ENCODE data around the gene RIOX2.

The RIOX2 gene

GRCh38 chr3:97954228-97954827 lies 17.9 kb downstream of the RIOX2 start:
- no peak for DNase-seq (ENCODE audit: low spot score)

DNA sequence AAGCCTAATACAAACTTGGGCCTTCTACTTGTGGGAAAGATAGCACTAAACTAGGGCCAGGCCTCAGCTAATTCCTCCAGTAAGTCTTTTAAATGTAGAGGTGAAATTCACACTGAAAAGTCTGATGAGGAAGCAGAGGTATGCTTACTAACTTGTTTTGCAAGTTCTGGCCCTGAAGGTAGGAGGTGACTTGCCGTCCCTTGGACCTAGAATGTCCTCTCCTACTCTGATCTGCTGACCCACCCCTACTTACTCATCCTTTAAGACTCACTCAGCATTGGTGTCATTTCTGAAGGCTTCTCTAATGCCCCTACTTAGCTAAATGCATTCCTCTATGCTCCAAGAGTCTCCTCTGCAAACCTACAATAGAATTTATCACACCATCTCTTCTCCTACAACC lies 19.4 kb downstream of the RIOX2 start:
- DNase-seq (ENCODE audit: low spot score), result no peak

- no peak for DNase-seq (ENCODE audit: low spot score)
Observed at GRCh38 chr3:97952280-97952679, 20.0 kb downstream of the RIOX2 start.

GRCh38 chr3:97950360-97950759 lies 21.9 kb downstream of the RIOX2 start:
- DNase-seq (ENCODE audit: low spot score), result no peak

GRCh38 chr3:97949743-97950142 lies 22.5 kb downstream of the RIOX2 start:
- DNase-seq (ENCODE audit: low spot score), result no peak

DNA sequence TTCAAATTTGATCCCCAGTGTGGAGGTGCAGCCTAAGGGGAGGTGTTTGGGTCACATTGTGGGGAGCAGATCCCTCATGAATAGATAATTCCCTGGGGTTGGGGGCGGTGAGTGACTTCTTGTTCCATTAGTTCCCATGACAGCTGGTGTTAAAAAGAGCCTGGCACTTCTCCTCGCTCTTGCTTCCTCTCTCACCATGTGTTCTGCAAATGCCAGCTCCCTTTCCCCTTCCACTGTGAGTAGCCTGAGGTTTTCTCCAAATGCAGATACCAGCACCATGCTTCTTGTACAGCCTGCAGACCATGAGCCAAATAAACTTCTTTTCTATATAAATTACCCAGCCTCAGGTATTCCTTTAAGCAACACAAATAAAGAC lies 23.1 kb downstream of the RIOX2 start:
- DNase-seq (ENCODE audit: low spot score), result no peak

GRCh38 chr3:97948351-97949109 lies 23.7 kb downstream of the RIOX2 start:
- no peak for DNase-seq (ENCODE audit: low spot score)

DNA sequence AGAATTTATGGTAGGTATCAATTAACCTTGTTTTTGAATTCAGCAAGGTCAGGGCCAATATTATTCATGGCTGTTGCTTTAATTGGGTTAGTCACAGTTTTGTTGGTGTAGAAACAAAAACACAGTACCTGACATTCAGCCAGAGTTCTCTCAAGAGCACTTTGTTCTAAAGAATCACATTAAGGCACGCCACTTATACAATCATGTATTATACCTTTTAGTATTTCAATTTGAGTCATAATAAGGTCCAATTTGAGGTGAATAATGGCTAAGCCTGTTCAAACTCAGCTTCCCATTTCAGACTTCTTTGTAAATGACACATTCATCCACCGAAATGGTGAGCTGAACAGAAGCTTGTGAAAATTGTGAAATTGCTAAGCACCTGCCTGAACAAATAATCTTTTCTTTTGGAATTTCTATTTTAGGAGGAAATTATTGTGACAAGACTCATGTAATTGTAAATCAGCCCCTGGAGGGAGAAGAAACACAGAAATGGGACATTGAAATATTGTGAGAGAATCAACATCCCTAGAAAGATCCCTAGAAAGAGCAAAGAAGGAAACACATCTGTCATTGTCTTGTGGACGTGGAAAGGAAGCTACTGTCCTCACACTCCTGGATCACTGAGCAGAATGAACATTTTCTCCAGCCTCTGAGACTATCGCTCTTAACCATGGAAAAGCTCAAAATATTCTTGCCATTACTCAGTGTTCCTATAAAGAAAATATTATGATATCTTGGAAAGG lies 29.3 kb downstream of the RIOX2 start:
- no peak for DNase-seq (ENCODE audit: low spot score)

- no peak for DNase-seq (ENCODE audit: low spot score)
Observed at GRCh38 chr3:97940034-97940433, 32.2 kb downstream of the RIOX2 start.

DNA sequence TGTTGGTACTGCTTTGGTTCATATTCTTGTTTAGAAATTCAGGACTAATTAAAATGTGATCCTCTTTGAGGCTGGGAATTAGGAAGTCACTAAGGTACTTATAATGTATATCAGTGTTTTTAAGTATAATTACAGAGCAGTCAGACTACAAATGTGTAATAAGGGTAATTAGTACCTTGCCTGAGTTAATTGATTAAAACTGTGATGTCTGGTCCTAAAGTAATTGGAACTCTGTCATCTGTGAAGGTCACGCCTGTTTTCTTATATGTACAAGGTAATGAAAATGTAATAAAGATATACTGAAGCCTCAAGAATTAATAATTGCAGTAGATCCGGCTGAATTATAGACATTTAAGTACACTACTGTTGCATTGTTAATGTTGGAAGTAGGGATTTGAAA lies 32.8 kb downstream of the RIOX2 start:
- DNase-seq (ENCODE audit: low spot score), result no peak

- DNase-seq (ENCODE audit: low spot score), result no peak
Observed at GRCh38 chr3:97938444-97938843, 33.8 kb downstream of the RIOX2 start.

GRCh38 chr3:97937205-97937604 lies 35.0 kb downstream of the RIOX2 start:
- no peak for DNase-seq (ENCODE audit: low spot score)

- DNase-seq (ENCODE audit: low spot score), result no peak
Observed at GRCh38 chr3:97935842-97936241, 36.4 kb downstream of the RIOX2 start.

- no peak for DNase-seq (ENCODE audit: low spot score)
Observed at GRCh38 chr3:97934980-97935695, 37.1 kb downstream of the RIOX2 start.

DNA sequence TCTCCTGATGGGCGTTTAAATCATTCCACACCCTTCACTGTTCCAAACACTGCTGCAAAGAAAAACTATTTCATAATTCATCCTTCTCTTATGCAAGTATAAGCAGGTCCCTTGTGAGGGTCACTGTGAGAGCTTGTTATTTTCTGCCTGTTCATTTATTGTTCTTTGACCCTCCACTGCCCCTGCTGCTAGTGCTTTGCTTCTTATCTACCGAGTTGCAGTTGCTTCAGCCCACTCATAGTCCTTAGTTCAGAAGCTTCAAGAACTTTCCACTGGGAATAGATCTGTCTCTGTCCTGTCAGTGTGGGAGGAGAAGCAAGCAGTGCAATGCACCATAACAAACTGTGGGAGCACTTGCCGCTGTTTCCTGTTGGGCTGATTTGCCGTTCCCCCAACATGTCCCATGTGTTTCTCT lies 39.8 kb downstream of the RIOX2 start:
- no peak for DNase-seq (ENCODE audit: low spot score)

- DNase-seq (ENCODE audit: low spot score), result no peak
Observed at GRCh38 chr3:97931218-97931617, 41.0 kb downstream of the RIOX2 start.

DNA sequence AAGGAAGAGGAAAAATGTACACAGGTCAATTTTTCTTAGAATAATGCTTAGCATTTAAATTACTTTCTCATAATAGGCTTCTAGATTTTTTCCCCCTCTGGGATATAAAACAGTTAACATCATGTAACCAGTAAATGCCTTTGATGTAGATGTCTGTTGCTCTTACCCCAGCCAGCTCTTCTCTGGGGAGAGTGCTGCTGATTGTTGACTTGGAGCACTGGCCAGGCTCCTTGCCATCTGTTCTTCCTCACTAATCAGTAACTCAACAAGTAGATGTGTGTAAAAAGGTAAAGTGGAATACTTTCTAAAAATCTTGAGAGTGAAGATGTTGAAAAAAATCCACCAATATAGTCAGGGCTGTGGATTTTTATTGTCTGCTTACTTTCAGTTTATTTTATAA lies 42.2 kb downstream of the RIOX2 start:
- DNase-seq (ENCODE audit: low spot score), result no peak

- no peak for DNase-seq (ENCODE audit: low spot score)
Observed at GRCh38 chr3:97928986-97929385, 43.2 kb downstream of the RIOX2 start.

DNA sequence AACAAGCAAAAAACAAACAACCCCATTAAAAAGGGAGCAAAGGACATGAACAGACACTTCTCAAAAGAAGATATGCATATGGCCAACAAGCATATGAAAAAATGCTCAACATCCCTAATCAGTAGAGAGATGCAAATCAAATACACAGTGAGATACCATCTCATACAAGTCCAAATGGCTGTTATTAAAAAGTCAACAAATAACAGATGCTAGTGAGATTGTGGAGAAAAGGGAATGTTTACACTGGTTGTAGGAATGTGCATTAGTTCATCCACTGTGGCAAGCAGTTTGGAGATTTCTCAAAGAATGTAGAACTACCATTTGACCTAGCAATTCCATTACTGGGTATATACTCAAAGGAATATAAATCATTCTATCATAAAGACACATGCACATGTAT lies 44.5 kb downstream of the RIOX2 start:
- no peak for DNase-seq (ENCODE audit: low spot score)

DNA sequence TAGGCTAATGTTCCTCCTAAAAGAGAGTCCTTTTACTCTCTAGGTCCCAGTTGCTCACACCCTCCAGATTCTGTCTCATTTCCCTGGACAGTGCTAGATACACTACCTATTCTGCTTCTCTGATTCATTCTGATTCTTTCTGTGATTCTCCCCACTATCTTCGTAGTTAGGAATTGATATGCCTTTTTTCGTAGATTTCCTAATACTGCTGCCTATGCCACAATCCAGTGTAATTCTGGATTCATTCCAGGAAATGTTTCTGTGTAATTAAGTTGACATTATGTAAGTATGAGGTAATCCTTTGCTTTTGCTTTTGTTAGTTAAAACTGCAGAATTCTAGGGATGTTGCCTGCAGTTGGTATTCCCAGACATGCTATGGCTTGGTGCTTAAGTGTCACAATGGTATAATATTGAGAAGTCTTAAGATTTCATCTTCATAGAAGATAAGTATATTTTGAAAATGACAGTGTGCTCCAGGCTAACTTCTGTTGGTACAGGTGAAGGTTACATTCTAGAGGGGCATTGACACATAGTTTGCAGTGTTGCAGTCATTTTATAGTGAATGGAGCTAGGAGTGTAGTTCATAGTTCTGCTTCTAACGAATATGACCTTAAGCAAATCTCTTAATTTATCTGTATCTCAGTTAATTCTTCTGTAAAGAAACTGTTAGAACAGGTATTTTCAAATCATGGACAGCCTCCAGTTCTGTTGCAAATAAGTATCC lies 54.3 kb downstream of the RIOX2 start:
- DNase-seq (ENCODE audit: low spot score), result no peak

- no peak for DNase-seq (ENCODE audit: low spot score)
Observed at GRCh38 chr3:97916576-97916975, 55.7 kb downstream of the RIOX2 start.

GRCh38 chr3:97914388-97914787 lies 57.8 kb downstream of the RIOX2 start:
- no peak for DNase-seq (ENCODE audit: low spot score)
